ACHN (cell line): ENCODE data around the gene THBS4.
"Not testable (repeated sequence)": the region's sequence is repeated elsewhere in the genome, so short reads cannot be mapped to it uniquely, and the experiment has no call there.

Experiments used
- DNase-seq: peaks from one replicate; pipeline ENCODE4 v3.0.0-alpha.2; 2015
- in situ Hi-C: cut with HindIII; loops from 2 replicates; pipeline ENCODE4 v1.10.0; 2017; ENCODE audit warnings: low sequenced_read_pairs, low pct_ligation_motif_present, low pct_unique_long_range_greater_than_20kb

The THBS4 gene

DNA sequence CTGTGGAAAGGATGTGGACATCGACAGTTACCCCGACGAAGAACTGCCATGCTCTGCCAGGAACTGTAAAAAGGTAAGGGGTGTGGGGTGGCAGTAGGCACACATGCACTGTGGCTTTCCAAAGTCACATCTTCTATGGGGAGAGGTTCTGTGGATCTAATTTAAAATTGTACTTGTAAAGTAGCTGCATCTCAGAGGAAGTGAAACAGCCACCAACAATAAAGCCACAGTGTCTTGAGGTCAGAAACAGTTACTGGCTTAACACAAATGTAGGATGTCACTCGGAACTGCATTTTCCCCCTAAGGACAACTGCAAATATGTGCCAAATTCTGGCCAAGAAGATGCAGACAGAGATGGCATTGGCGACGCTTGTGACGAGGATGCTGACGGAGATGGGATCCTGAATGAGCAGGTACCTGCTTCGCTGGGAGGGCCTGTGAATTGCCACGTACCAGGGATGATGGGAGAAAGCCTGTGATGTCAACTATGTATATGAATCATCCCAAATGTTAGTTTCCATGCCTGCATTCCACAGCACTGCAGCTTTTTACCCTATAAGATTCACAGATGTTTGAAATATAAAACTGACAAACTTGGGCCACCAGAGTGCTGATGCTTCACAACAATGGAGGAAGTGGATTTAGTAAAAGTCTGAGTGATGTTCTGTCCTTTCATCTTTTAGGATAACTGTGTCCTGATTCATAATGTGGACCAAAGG lies 35.3 kb downstream of the THBS4 start:
- in situ Hi-C loops, result no loop called here
- no peak for DNase-seq

DNA sequence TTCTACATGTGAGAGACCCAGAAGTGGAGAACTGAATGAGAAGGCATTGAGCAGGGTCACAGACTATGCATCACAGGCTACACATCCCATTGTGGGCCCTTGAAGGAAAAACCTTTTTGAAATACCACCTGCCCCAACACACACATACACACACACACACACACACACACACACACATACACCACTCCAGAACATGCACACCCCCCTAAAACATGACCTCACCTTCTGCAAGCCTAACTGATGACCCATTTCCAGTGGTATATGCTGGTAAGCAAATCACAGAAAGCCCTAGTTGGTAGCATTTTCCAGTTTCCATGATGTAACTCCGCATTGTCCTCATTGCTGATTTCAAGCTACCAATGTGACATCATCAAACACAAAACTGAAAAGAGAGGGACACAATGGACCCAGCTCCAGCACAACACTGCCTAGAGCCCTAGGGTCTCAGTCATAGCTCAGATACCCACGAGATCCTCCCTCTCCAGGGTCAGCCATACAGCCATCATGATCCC lies 36.4 kb downstream of the THBS4 start:
- in situ Hi-C loops, result no loop called here
- DNase-seq, result no peak

DNA sequence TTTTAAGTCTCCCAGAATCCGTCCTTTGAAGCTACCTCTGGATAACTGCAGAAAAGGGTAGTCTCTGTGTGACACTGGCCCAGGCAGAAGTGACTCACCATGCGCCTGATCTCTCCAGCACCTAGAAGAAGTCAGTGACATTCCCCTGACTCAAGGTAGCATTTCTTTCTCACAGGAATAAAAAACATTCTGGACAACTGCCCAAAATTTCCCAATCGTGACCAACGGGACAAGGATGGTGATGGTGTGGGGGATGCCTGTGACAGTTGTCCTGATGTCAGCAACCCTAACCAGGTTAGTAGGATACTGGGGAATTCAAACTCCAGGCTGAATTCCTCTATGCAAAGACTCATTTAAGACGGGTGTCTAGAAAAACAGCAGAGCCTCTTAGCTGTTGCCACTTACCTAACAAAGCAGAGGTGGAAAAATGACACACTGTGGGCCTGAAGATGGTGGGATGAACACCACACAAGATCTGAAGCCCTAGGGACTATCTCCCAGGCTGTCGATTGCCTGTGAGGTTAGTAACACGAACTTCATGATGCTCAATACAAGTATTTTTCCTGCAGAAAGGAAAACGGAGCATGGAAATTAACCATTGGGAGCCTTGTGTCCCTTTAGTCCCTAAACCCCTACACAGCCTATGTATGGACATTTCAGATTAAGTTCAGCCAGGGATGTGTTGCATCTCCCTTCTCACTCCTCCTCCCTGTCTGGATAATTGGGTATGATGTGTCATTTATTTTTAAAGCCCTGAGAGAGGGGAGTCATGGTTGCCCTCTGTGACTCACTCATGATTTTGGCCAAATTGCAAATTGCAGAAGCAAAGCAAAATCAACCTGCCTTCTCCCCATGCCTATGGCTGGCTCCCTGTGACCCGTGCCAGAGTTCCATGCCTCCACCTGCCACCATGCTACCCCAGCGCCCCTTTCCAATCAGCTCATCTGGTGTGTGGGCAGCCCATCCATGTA lies 37.2 kb downstream of the THBS4 start:
- no peak for DNase-seq
- in situ Hi-C loops, result no loop called here

DNA sequence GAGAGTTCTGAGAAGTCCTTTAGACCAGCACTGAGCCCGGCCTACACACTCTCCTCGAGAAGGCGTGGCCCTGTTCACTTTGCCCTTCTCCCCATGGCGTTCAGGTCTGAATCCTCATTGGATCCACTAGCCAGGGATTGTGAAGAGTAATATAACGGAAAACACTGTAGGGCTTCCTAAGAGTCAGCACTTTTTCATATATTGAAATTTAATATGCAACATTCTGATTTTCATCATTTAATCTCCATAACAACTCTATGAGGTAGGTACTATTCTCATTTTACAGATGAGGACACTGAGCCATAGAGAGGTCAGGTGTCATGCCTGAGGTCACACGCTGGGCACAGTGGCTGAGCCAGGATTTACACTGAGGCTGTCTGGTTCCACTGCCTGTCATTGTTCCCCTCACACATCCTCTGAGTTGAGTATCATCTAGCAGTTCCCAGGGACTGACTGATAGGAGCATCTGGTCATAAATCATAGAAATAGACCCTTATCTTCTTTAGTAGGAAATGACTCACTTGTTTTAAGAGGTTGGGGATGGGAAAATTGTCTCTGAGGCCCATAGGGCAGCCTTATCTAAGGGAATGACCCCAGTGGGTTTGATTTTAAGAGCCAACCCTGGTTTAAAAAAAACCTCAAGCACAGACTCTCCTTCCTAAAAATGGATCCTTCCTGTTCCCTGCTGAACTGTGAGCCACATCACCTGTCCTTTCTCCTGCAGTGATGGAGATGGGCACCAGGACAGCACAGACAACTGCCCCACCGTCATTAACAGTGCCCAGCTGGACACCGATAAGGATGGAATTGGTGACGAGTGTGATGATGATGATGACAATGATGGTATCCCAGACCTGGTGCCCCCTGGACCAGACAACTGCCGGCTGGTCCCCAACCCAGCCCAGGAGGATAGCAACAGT lies 41.2 kb downstream of the THBS4 start:
- no peak for DNase-seq
- in situ Hi-C loops, result no loop called here

DNA sequence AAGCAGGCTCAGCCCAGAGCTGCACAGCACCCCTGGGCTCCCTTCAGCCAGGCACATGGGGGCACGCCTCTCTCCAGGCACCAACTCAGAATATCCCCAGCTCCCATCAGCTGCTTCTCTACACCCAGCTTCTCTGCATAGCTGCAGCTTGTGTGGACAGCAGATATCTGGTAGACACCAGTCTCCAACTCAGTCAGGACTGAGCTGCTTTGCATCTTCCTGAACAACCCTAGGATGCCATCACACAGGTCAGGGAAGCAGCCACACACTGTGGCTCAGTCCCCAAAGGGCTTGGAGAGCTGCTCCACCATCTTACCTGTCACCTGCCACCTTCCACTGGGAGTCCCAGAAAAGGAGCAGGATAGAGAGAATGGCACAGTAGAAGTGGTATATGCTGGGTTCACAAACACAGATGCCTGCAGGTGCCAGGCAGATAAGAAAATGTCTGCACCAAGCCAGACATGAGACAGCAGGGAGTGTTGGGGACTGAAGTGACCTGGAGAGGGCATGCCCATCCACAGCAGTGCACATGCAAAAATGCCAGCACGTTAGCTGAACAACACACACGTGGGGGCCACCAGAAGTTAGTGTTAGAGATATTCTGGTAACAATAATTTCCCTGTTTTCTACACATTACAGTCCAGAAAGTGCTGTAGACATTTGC lies 42.0 kb downstream of the THBS4 start:
- in situ Hi-C loops, result no loop called here

DNA sequence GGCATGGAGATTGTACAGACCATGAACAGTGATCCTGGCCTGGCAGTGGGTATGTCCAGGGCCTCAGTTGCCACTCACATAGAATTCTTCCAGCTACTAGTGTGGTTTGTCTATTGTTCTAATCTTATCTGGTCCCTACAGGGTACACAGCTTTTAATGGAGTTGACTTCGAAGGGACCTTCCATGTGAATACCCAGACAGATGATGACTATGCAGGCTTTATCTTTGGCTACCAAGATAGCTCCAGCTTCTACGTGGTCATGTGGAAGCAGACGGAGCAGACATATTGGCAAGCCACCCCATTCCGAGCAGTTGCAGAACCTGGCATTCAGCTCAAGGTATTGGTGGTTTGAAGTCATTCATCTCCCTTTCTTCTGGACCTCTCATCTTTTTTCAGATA lies 43.8 kb downstream of the THBS4 start:
- in situ Hi-C loops, result no loop called here
- no peak for DNase-seq

More for the DNA sequence above, 42.0 kb downstream of the THBS4 start:
- DNase-seq, result no peak

DNA sequence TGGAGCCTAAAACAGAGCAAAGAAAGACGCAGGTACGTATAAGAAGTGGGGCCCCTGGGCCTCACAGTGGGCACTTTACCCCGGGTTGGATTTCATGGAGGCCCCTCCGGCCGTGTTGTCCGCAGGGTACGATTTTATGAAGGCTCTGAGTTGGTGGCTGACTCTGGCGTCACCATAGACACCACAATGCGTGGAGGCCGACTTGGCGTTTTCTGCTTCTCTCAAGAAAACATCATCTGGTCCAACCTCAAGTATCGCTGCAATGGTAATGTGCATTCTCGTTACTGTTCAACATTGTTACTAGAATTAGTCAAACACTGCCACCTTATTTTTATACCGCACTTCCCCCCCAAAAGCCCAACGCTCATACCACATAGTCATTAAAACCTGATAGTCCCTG lies 47.1 kb downstream of the THBS4 start:
- DNase-seq, result no peak
- in situ Hi-C loops, result no loop called here

DNA sequence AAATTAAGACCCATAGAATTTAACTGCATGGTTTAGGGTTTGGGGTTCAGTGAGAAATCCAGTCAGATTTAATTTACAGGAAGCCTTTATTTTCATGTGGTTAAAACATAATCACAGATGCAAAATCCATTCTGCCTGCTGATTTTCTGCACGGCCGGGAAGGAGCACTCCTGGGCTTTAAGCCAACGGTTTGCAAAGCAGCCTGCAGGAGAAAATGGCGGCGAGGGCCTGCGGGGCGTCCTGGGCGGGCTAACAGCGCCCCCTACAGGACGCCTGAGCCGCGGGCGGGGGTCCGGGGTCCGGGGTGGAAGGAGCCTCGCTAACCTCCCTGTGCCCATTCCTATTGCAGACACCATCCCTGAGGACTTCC lies 47.6 kb downstream of the THBS4 start:
- in situ Hi-C loops, result no loop called here
- DNase-seq, result no peak

DNA sequence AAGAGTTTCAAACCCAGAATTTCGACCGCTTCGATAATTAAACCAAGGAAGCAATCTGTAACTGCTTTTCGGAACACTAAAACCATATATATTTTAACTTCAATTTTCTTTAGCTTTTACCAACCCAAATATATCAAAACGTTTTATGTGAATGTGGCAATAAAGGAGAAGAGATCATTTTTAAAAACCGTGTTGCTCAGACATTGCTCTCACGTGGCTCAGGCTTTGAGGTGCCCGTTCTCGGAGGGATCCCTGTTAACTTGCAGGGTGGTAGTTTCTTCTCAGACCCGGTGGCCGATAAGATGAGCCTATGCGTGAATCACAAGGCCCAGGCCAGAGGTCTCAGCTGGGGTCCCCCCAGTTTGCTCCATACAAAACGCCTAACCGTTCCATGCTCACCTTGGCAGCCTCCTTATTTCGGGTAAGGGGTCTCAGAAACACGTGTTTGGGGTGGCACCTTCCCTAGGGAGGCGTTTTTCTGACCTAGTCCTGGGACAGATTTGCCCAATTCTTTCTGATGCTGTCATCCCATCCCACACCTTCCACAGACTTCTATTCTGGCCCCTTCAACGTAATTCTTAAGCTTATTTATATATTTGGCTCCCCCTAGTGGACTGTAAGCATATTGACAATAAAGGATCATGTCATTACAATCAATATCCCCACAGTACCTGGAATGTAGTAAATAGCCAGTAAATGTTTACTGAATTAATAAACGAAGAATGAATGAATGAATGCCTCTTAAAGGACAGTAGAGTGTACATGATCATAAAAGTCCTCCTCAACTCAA lies 48.1 kb downstream of the THBS4 start:
- DNase-seq, result peak; percentile 56
- in situ Hi-C loops, result no loop called here

DNA sequence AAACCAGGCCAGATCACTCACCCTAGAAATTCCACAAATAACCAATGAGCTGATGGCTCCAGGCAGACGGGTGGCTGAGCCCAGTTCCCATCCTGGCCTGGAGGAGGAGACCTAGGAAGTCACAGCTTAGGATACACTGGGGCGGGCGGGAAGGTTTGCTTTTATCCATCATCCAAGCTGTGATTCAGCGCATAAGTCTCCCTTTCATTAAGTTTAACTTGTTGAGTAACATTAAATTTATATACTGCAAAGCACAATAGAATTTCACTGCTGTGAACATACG lies 55.7 kb downstream of the THBS4 start:
- DNase-seq, result no peak
- in situ Hi-C loops, result no loop called here

DNA sequence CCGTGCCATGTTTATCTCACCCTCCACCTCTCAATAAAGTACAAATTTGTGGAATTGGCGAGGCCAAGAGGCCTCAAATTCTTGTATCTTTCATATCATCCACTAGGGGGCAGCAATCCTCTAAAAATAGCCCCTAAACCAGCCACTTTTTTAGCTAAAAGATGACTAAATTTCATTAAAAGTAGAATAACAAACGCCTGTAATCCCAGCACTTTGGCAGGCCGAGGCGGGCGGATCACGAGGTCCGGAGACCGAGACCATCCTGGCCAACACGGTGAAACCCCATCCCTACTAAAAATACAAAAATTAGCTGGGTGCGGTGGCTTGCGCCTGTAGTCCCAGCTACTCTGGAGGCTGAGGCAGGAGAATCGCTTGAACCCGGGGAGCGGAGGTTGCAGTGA lies 56.6 kb downstream of the THBS4 start:
- peak; percentile 46 for DNase-seq
- in situ Hi-C loops, result not testable (repeated sequence)

DNA sequence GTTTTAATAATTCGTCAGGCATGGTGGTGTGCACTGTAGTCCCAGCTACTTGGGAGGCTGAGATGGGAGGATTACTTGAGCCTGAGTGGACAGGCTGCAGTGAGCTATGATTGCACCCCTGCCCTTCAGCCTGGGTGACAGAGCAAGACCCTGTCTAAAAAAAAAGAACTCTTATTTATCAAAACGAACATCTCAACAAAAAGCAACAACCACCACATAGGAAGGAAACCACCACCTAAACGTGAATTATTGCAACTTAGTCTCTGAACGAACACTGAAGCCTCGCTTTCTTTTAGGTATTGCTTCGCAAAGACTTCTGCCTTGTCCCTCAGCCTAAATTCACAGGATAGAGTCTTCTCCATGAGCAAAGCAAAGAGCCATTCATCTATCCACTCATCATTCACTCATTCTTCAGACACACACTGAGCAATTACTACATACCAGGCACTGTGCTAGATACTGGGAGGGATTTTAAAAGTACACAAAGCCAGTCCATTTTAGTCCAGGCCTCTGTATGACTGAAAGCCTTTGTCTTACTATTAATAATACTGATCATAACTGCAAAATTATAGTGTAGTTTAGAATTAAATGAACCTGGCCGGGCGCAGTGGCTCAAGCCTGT lies 57.4 kb downstream of the THBS4 start:
- in situ Hi-C loops, result no loop called here
- DNase-seq, result no peak

DNA sequence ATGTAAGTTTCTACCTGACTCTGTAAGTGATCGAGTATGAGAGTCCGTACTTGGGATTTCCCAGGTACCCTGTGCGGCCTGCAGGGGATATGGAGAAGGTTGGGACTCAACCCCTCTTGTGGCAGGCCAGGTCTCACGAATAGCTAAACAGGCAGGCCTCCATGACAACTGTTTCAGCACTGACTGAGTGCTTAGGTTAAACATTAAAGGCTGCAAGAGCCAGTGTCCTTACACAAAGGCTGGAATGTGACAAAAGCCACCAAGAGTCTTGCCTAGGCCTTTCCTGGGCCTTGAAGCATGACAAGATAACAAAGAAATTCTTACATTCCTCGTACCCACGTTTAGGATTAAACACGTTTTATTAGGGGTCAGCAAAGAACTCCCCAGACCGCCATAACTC lies 58.6 kb downstream of the THBS4 start:
- in situ Hi-C loops, result no loop called here
- DNase-seq, result peak; percentile 48

DNA sequence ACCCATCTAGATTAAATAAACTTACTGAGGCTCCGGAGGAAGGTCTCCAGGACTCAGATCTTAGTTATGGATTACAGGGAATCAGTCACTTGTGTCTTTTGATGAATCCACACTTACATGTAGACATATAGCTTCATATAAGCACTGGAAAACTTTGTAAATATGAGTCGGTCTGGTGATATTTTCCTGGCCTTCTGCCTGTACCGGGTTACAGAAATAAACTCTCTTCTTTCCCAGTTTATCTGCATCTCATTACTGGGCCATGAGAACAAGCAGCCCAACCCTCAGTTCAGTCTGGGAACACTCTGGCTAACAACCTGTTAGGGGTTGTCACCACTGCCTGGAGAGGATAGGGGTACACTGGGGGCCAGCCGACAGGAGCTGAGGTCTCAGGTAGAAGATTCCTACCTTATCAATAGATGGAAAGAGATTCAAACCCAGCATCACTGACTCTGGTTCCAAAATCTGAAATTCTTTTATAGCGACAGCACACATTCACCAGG lies 59.1 kb downstream of the THBS4 start:
- no peak for DNase-seq
- in situ Hi-C loops, result no loop called here

DNA sequence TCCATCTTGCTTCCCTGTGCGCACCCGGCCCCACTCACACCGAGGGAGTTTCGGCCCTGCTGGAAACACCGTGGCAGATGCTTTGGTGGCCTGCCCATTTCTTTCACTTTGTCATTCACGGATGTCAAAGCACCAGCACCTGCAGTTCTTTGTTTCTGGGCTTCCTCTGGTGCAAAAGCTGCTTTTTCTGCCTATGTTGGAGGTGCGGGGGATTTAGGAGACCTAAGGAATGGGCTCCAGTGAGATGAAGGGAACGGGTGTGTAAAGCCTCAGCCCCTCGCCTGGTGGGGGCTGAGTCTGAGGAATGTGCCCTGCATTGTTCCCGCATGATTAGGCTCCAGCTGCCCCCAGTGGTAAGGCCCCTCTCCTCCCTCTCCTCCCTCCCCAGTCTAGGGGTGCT lies 62.3 kb downstream of the THBS4 start:
- in situ Hi-C loops, result no loop called here
- DNase-seq, result no peak

DNA sequence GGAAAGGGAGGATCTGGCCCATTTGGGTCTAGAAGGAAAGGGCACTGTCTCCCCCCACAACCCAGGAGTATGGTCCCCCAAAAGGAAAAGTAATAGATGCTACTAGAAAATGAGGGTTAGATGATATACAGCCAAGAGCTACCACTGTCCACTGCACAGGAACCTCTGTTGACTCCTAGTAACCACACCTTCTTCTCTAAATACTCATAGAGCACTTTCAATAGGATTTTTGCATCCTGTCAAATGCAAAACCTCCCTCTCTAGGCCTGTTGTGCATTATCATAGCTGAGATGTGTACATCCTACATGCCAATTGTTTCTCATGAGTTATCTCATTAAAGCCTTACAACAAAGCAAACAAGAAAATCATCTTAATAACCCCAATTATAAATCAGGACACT lies 66.8 kb downstream of the THBS4 start:
- in situ Hi-C loops, result no loop called here
- no peak for DNase-seq

DNA sequence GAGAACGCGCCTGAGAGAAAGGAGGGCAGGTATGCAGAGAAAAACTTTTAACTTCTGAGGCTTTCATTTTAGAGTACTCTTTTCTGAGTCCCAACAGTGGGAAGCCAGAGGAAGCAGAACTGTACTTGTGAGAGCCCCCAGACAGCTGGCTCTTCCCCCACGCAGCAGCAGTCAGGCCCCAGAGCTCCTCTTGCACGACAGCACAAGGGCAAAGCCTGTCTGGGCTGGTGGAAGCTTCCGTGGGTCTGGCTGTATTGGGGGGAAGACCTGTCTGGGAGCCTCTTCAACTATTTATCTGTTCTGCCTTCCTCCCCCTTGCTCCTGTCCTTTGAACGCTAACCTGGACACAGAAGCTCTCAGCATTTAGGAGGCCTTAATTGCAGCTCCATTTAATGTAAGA lies 68.2 kb downstream of the THBS4 start:
- no peak for DNase-seq
- in situ Hi-C loops, result no loop called here
